Measurements from ENCODE around the gene APLP2. TPM values are rescaled to one million over a fixed set of nuclear protein-coding genes. Genes with fewer than 3 reads are reported as not detected.

Gene APLP2
- total and polyA plus RNA-seq, 2 of the 13 experiments (the other 11 are each of a cell fraction or from before 2014, with no cell fraction given) = 315 to 594 TPM

- H2AFZ ChIP-seq (ENCODE audit: low read length) = no peak overlapping the region
- ATAC-seq (no peak), DNase-seq (ENCODE audit: low spot score) (no peak), FAIRE-seq (no peak)
- TF ChIP-seq NONO (IDR thresholded peaks at IDR 0.05) (no peak), NONO (CRISPR knock-in tag; conservative IDR thresholded peaks at IDR 0.05) (0 out of 2 replicates have a peak, but pooled peaks have one; percentile 25), EED (CRISPR knock-in tag; IDR thresholded peaks at IDR 0.05) (no peak), ZNF672 (CRISPR knock-in tag; IDR thresholded peaks at IDR 0.05) (0 out of 2 replicates have a peak, but pooled peaks have one; percentile 27)
- H4K20me1 ChIP-seq (ENCODE audit: insufficient read depth, low read length) = no peaks in the 10 kb centered on the region
- H3K9ac ChIP-seq (ENCODE audit: insufficient read depth, low read depth, low read length) = no peak overlapping the region
- peaks cover 39% of the 10 kb centered on the region for H3K4me1 ChIP-seq (ENCODE audit: insufficient read depth, low read length)
- H3K9me3 ChIP-seq (ENCODE audit: low read length) = no peaks in the 10 kb centered on the region
- no peak overlapping the region for H3K27ac ChIP-seq (ENCODE audit: extremely low read length, insufficient read depth, low read length)
- ChIA-PET POLR2A (no interaction called here), CTCF (ENCODE audit: low intra/inter-chr PET ratio, low total read pairs) (no interaction called here)
- no TSS peak for BruUV-seq (replicated peaks)
- no peaks in the 10 kb centered on the region for H3K36me3 ChIP-seq (replicated peaks in 1 of 2; ENCODE audit: control insufficient read depth in 1 of 2, insufficient read depth in 2 of 2, low read length in 2 of 2)
- H3K4me2 ChIP-seq (ENCODE audit: low read depth, low read length) = no peak overlapping the region
- in situ Hi-C loops (cut with HindIII; ENCODE audit: extremely low pct_ligation_motif_present, low pct_unique_long_range_greater_than_20kb) = no loop called here
- WGBS (ENCODE audit: low lambda C conversion rate) = 91% methylated on average over 9 of the region's 14 CpGs
- no peaks in the 10 kb centered on the region for H3K79me2 ChIP-seq (ENCODE audit: insufficient read depth, low read length)
- no peaks in the 10 kb centered on the region for H3K27me3 ChIP-seq (ENCODE audit: control insufficient read depth in 1 of 2, insufficient read depth in 2 of 2, low read length in 2 of 2)
- no peak overlapping the region for H3K4me3 ChIP-seq (replicated peaks in 1 of 3; ENCODE audit: insufficient read depth in 1 of 3, low read depth in 2 of 3, low read length in 3 of 3)
- intact Hi-C loops (cut with micrococcal nuclease; ENCODE audit: unreplicated experiment) = no loop called here
Observed at GRCh38 chr11:130188047-130188446, 118.4 kb downstream of the APLP2 start.

GRCh38 chr11:130188585-130189347, 119.1 kb downstream of the APLP2 start:
- H3K36me3 ChIP-seq (replicated peaks in 1 of 2; ENCODE audit: control insufficient read depth in 1 of 2, insufficient read depth in 2 of 2, low read length in 2 of 2) = no peaks in the 10 kb centered on the region
- no peaks in the 10 kb centered on the region for H3K79me2 ChIP-seq (ENCODE audit: insufficient read depth, low read length)
- no peaks in the 10 kb centered on the region for H3K27me3 ChIP-seq (ENCODE audit: control insufficient read depth in 1 of 2, insufficient read depth in 2 of 2, low read length in 2 of 2)
- no peak overlapping the region for H3K4me3 ChIP-seq (replicated peaks in 1 of 3; ENCODE audit: insufficient read depth in 1 of 3, low read depth in 2 of 3, low read length in 3 of 3)
- no TSS peak for BruUV-seq (replicated peaks)
- in situ Hi-C loops (cut with HindIII; ENCODE audit: extremely low pct_ligation_motif_present, low pct_unique_long_range_greater_than_20kb) (no loop called here), intact Hi-C loops (cut with micrococcal nuclease; ENCODE audit: unreplicated experiment) (no loop called here)
- H3K4me2 ChIP-seq (ENCODE audit: low read depth, low read length) = no peak overlapping the region
- H3K9me3 ChIP-seq (ENCODE audit: low read length) = no peaks in the 10 kb centered on the region
- DNase-seq (ENCODE audit: low spot score) = no peak
- peaks cover 46% of the 10 kb centered on the region for H3K4me1 ChIP-seq (ENCODE audit: insufficient read depth, low read length)
- no peak for TF ChIP-seq ADNP (CRISPR knock-in tag; IDR thresholded peaks at IDR 0.05)
- TF ChIP-seq SMAD1 (CRISPR knock-in tag; IDR thresholded peaks at IDR 0.05; ENCODE audit: borderline replicate concordance, low read depth) = 0 out of 2 replicates have a peak, but pooled peaks have one; percentile 46
- TF ChIP-seq LCORL (IDR thresholded peaks at IDR 0.05) = peak; percentile 77
- TF ChIP-seq LCORL (CRISPR knock-in tag; IDR thresholded peaks at IDR 0.05) = no peak
- no peak overlapping the region for H3K9ac ChIP-seq (ENCODE audit: insufficient read depth, low read depth, low read length)
- ATAC-seq = no peak
- H2AFZ ChIP-seq (ENCODE audit: low read length) = no peak overlapping the region
- 96% methylated on average over 14 of the region's 19 CpGs for WGBS (ENCODE audit: low lambda C conversion rate)
- H4K20me1 ChIP-seq (ENCODE audit: insufficient read depth, low read length) = no peaks in the 10 kb centered on the region
- ChIA-PET CTCF (ENCODE audit: low intra/inter-chr PET ratio, low total read pairs) (no interaction called here), POLR2A (no interaction called here)
- H3K27ac ChIP-seq (ENCODE audit: extremely low read length, insufficient read depth, low read length) = no peak overlapping the region
- FAIRE-seq = no peak

Measured in HepG2 (cell line).